ENCODE measurements around the gene PHB1. TPM values are rescaled to one million over a fixed set of nuclear protein-coding genes. Genes with fewer than 3 reads are reported as not detected.

PHB1 gene
- polyA plus RNA-seq, 1 of the 3 experiments (the other 2 are of a cell fraction), result 379 TPM

GRCh38 chr17:49404361-49404760 lies 10.3 kb downstream of the PHB1 start:
- TF ChIP-seq NFIC (IDR thresholded peaks at IDR 0.05; ENCODE audit: borderline replicate concordance) (no peak), MXI1 (IDR thresholded peaks at IDR 0.05; ENCODE audit: low read depth, low read length) (no peak), YY1 (IDR thresholded peaks at IDR 0.05; ENCODE audit: low read depth) (no peak), IRF3 (IDR thresholded peaks at IDR 0.05; ENCODE audit: low read depth, low read length) (no peak), TEAD4 (IDR thresholded peaks at IDR 0.05; ENCODE audit: borderline replicate concordance, insufficient read depth) (no peak), REST (IDR thresholded peaks at IDR 0.05; ENCODE audit: low read depth, low read length) (no peak), RXRA (IDR thresholded peaks at IDR 0.05; ENCODE audit: borderline replicate concordance, low read depth) (no peak), EP300 (IDR thresholded peaks at IDR 0.05; ENCODE audit: borderline replicate concordance in 1 of 2, low read depth in 1 of 2, low read length in 1 of 2) (no peak), TCF12 (IDR thresholded peaks at IDR 0.05) (no peak), GATA2 (CRISPR knock-in tag; IDR thresholded peaks at IDR 0.05) (no peak), EZH2phosphoT487 (IDR thresholded peaks at IDR 0.05; ENCODE audit: borderline replicate concordance, low read depth) (no peak), JUND (IDR thresholded peaks at IDR 0.05) (no peak), USF1 (IDR thresholded peaks at IDR 0.05; ENCODE audit: borderline replicate concordance, low read depth) (no peak)
- DNase-seq, result no peak
- no peaks in the 10 kb centered on the region for H3K9me2 ChIP-seq
- H3K27ac ChIP-seq (ENCODE audit: low read depth in 2 of 2, low read length in 1 of 2), result no peak overlapping the region
- peaks cover 4% of the 10 kb centered on the region for H3F3A ChIP-seq (replicated peaks; ENCODE audit: insufficient read depth)
- 96% methylated on average over 12 of the region's 12 CpGs for WGBS (ENCODE audit: low lambda C conversion rate)
- no peak overlapping the region for H3K9ac ChIP-seq
- CTCF ChIA-PET, result interaction anchor here (24.3 kb wide), 1 partner anchor 150 kb away, joined by 496 read pairs; no protein-coding TSS in a partner anchor
- peaks cover 46 to 59% of the 10 kb centered on the region in 2 experiments for H3K36me3 ChIP-seq (replicated peaks in 1 of 2; ENCODE audit: control insufficient read depth in 1 of 2, insufficient read depth in 2 of 2, low read length in 1 of 2)
- no peaks in the 10 kb centered on the region for H3K27me3 ChIP-seq (ENCODE audit: insufficient read depth)
- no peak overlapping the region for H3K4me2 ChIP-seq
- no peaks in the 10 kb centered on the region for H3K9me3 ChIP-seq
- no peaks in the 10 kb centered on the region for H4K20me1 ChIP-seq (ENCODE audit: insufficient read depth)
- H3K4me3 ChIP-seq (ENCODE audit: low read depth in 2 of 2, low read length in 1 of 2), result no peak overlapping the region
- POLR2A ChIA-PET, result no interaction called here
- no peak overlapping the region for H2AFZ ChIP-seq (ENCODE audit: low read depth)
- peaks cover 0 to 4% of the 10 kb centered on the region in 2 experiments; a peak in 1 of 4 replicates for H3K4me1 ChIP-seq (ENCODE audit: control insufficient read depth in 1 of 2, insufficient read depth in 2 of 2, low read depth in 1 of 2, low read length in 1 of 2)
- no peaks in the 10 kb centered on the region for H3K79me2 ChIP-seq (ENCODE audit: insufficient read depth)

All from SK-N-SH (cell line).